Activated CD4-positive, alpha-beta T cell treated with anti-CD3 and anti-CD28 coated beads, Interleukin-10, Interleukin-2, amounts not matched to agents 100 ng/mL and 50 ng/mL, durations not matched to agents 16 hours and 8 hours (primary cell): ENCODE measurements around the gene SNRK.
"Not testable (repeated sequence)": the region's sequence is repeated elsewhere in the genome, so short reads cannot be mapped to it uniquely, and the experiment has no call there.

ENCODE experiments used
- DNase-seq: peaks from one replicate; pipeline ENCODE4 v3.0.0-alpha.2; 2020

SNRK gene

DNA sequence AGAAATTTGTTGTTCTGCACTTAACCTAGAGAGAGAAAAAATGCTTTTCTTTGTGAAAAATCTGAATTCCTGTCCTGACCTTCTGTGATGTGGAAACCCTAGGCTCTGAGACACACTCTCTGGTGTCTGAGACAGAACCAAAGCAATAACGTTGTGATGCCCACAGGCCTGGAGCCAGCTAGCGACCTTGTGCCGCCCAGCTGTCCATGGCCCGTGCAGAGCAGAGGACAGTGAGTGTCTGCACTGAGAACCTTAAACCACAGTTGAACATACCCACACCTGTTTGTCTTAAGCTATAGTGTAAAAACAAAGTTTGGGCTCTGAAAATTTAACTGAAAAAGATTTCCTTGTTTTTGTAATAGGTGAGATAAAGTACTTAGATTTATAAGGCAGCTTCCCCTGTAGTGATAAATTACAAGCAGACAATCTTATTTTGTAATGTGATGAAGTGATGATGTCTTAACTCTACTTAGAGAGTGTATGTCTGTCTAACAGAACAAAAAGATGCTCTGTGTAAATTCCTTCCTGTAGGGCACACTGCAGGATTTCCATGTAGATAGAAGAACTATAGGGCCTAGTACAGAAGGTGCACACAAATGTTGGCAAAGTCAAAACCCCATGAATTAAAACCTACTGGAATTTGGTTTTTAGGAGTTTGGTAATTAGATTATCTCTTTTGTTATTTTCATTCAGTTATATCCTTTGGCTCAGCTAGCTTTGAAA lies 62.7 kb downstream of the SNRK start:
- DNase-seq = no peak

DNA sequence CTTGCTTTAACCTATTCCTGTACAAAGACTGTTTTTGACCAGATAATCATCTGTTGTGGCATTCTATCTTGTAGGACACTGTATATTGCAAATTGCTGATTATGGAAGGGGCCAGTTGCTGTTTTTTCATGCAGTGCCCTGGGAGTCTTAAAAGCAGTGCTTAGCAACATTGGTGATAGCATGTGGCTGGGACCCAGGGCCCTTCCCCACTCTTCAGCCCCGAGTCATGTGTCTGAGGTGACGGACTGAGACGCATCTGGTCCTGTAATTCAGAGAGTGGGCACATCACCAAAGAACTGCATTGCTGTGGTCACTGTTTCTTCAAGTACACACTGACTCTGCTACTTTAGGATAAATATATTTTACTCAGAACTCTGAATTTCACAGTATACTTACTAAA lies 63.4 kb downstream of the SNRK start:
- DNase-seq = no peak

- DNase-seq = no peak
These were observed 67.1 kb downstream of the SNRK start for GRCh38 chr3:43353393-43353792.

DNA sequence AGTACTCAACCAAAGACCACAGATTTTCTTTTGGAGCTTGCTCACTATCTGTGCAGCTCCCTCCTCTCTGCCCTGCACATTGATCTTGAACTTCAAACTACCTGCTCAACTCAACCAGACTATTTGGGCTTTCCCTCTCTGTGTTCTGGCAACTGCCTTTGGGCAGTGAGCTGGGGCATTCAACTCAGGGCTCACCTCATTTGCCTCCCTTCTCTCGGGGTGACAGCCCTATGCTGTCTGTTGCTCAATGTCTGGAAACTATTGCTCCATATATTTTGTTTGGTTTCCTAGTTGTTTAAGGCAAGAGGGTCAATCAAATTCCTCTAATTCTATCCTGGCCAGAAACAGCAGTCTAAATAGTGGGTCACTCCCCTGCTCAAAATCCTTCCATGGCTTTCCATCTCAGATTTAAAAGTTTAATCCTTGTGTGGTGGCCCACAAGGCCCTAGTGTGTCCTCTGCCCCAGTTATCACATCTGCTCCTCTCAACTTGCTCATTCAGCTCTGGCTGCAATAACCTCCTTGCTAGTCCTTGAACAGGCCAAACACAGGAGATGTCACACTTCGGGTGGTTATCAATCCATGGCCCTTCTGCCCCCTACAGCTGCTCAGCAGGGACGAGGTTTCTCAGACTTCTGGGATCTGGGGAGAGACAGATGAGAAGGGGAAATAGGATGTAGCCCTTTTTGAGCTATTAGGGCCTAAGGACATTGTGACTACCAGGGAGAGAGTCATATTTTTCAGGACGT lies 67.8 kb downstream of the SNRK start:
- no peak for DNase-seq

DNA sequence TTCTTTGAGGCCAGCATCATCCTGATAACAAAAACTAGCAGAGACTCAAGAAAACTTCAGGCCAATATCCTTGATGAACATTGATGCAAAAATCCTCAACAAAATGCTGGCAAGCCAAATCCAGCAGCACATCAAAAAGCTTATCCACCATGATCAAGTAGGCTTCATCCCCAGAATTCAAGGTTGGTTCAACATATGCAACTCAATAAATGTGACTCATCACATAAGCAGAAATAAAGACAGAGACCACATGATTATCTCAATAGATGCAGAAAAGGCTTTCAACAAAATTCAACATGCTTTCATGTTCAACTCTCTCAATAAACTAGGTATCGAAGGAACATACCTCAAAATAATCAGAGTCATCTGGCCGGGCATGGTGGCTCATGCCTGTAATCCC lies 69.7 kb downstream of the SNRK start:
- DNase-seq = not testable (repeated sequence)

DNA sequence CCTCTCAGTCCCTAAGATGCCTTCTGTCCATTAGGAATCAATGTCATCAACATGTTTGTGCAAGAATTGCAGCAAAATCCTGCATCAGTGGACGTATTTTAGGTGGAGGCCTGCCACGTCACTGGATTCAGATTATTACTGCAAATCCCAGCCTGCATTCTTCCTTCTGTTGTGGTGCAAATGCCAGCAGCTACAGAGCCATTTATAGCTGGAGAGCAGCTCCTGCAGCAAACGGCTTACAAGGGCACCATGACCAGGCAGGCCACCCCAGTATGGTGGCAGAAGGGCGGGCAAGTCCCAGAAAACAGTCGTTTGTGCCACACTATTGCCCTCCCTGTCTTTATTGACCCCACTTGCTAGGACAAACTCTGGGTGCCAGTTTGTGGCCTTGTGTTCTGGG lies 74.7 kb downstream of the SNRK start:
- no peak for DNase-seq

- no peak for DNase-seq
These were observed 75.8 kb downstream of the SNRK start for GRCh38 chr3:43362183-43362582.

GRCh38 chr3:43362961-43363360 lies 76.6 kb downstream of the SNRK start:
- DNase-seq = no peak

GRCh38 chr3:43363621-43364266 lies 77.4 kb downstream of the SNRK start:
- DNase-seq = no peak

DNA sequence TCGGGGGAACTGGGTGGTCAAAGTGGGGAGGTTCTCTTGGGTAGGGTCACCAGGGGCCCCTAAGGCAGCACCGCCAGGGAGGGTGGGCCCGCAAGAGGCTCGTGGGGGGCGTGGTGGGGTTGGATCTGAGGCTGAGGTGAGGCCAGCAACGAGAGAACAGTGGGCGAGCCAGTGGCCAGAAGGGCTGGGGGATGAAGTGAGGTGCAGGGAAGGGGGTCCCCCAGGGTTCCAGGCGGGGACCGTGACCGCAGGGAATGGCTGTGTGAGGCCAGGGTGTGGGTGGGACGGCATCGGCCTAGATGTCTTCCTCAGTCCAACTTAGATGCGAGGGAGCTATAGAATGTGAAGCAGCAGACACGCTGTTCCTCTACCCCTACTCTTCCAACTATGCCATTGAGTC lies 78.2 kb downstream of the SNRK start:
- DNase-seq = no peak

- no peak for DNase-seq
These were observed 78.6 kb downstream of the SNRK start for GRCh38 chr3:43364926-43365325.

DNA sequence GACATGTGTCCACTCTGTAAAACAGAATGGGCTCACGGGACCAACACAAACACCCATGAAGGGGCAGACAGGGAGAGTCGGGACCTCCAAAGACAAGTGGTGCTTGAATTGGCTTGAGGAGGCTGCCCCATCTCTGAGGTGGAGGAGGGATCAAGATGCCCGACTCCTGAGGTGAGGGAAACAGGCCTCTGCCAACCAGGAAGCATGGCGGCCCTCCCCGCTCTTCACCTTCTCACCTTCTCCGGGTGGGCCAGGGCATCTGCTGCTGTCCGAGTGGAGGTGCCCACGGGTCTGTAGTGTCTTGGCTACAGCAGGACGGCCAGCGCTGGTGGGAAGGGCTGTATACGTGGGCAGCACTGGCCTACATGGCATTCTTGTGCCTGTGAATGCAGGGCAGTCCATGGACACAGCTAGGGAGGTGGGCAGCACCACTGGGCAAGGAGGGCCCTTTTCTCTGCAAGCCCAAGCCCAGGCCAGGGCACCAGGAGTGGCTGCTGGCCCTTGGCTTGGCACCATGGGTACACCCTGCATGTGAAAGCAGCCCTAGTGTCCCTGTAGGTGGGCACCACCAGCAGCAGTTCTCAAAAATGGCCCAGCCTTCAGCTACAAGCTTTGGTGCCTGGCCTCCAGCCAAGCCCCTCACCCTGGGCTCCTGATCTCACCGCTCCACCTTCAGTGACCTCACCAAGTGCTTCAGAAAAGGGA lies 79.4 kb downstream of the SNRK start:
- no peak for DNase-seq

DNA sequence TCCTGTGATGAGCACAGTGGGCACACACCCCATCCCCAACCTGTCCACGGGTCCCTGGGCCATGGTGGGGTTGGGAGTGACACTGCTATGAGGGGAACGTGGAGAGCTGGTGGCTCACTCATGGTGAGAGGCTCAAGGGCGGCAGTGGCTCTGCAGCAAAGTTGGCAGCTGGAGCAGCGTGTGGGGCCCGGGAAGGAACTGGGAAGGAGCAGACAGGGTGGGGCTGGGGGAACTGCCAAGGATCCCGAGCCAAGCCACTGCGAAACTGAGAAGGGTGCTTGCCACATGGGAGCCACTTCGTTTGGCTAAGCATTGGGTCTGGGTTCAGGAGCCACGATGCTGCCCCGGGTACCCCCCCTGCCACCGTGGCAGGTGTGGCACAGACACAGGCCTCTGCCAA lies 80.1 kb downstream of the SNRK start:
- DNase-seq = no peak

GRCh38 chr3:43366885-43367284 lies 80.5 kb downstream of the SNRK start:
- DNase-seq = no peak

DNA sequence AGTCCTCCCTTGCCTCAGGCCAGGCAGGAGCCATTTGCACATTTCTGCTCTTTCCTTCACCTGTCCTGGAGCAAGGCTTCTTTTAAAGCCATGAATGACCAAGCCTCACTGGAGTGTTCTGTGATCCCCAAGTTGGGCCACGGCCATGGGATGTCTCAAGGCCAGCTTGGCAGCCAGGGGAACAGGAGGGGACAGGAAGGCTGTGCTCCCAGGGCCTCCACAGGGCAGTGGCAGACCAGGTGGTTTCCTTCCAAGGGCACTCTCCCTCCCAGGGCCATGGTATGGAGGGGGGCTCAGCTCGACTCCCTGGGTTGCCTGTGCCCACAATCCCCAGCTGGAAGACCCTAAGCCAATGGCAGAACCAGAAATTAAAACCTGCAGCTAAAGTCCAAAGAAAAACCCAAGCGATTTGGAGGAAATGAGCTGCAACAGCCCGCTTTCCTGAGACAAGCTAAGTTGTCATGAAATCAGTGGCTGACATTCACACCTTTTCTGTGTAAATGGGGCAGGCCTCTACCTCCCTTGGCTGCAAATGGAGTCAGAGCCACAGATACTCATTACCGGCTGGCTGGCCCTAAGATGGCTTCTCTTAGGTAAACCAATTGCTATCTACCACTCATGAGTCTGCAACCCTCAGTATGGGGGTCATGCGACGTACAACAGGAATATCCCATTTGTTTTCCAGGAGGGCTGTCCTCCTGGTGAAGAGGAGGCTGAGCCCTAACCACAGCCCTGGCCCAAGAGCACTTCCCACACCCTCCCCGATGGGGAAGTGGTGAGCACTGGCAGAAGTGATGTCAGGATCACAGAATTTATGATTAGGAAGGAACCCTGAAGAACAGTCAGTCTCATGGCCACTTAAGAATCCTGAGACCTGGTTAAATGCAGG lies 83.3 kb downstream of the SNRK start:
- no peak for DNase-seq

GRCh38 chr3:43370293-43370980 lies 84.1 kb downstream of the SNRK start:
- DNase-seq = no peak

DNA sequence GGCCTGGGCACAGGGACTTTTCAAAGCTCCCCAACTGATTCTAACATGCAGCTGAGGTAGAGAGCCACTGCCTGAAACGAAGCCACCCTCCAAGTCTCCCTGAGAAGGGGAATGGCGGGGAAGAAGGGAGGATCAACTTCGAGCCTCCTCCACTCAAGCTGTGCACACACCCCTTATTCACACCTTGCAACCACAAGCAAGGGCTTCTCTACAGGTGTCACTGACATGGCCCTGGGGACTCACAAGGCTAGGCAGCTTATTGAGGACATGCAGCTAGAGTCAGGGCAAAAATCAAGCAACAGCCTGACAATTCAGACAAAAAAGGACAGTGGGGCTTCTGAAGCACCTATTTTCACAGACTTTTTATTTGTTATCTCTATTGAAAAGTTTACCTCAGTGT lies 85.2 kb downstream of the SNRK start:
- DNase-seq = no peak

DNA sequence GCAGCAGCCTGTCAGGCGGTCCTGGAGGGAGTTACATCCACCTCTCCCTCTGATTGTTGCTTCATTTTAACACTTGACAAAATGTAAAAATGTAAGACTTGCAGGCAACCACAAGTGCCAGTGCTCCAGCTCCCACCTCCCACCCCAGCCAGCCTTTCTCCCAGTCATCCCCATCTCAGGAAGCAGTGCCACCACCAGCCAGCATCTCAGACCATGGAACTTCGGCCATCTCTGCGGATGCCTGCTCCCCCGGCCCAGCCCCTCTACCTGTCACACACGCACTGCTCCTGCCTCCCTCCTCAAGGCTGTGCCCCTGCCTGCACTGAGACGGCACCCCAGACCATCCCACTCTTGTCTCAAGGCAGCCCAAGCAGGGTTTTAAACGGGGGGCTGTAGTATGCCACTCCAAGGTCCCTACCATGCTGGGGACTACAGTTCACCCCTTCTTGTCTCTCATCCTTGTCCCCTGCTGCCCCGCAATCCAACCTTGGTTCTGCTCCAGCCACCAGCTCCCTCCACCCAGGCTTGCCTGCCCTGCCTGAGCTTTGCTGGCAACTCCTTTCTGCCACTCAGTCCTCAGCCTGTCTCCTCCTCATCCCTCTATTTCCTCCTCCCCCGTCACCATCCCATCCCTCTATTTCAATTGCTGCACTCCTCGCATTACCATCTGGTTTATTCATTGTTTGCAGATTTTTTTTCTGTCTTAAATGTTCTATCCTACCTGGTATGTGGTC lies 85.8 kb downstream of the SNRK start:
- DNase-seq = no peak

GRCh38 chr3:43372809-43373559 lies 86.6 kb downstream of the SNRK start:
- no peak for DNase-seq

- DNase-seq = no peak
These were observed 87.2 kb downstream of the SNRK start for GRCh38 chr3:43373560-43373928.
